ENCODE measurements around the gene C1orf141. TPM values are rescaled to one million over a fixed set of nuclear protein-coding genes. Genes with fewer than 3 reads are reported as not detected.

Gene C1orf141
- total RNA-seq, 4 donors from 2014 or later, result not detected

GRCh38 chr1:67103548-67103947 lies 31.2 kb downstream of the C1orf141 start:
- TF ChIP-seq EP300 (IDR thresholded peaks at IDR 0.05) (no peak), POLR2A (IDR thresholded peaks at IDR 0.05) (no peak), POLR2AphosphoS5 (IDR thresholded peaks at IDR 0.05) (no peak), CTCF (IDR thresholded peaks at IDR 0.05) (no peak)
- no peak for ATAC-seq
- Histone ChIP-seq H3K27me3 (no peaks in the 10 kb centered on the region), H3K27ac (no peak overlapping the region), H3K9me3 (no peaks in the 10 kb centered on the region), H3K36me3 (no peaks in the 10 kb centered on the region), H3K4me3 (no peak overlapping the region), H3K4me1 (no peaks in the 10 kb centered on the region)
- WGBS, 2 donors (ENCODE audit: low coverage in 1 of 2), result 89 to 93% methylated on average over 1 of the region's 1 CpG

DNA sequence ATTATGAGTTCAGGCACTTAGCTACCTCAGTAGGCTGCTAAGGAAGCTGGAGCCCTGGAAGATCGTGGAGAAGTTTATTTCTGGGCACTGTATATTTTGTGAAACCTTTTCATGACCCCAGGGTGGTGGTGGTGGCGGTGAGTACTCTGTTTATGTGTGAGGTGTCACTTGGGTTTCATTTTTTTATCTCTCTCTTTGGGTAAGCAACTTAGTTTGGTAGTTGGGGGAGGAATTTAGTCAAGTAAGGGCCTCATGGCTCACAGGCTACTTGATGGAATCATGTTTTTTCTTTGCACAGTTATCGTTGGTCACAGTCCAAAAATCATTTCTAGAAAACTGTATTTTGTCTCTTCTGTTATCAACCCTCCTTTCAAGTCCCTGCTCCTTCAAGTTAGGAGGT lies 33.9 kb downstream of the C1orf141 start:
- Histone ChIP-seq H3K27me3 (no peaks in the 10 kb centered on the region), H3K9me3 (no peaks in the 10 kb centered on the region), H3K4me1 (no peaks in the 10 kb centered on the region), H3K27ac (no peak overlapping the region), H3K4me3 (no peak overlapping the region), H3K36me3 (no peaks in the 10 kb centered on the region)
- no peak for ATAC-seq
- WGBS, 2 donors (ENCODE audit: low coverage in 1 of 2), result 4 to 23% methylated on average over 3 of the region's 3 CpGs
- no peak for TF ChIP-seq POLR2A (IDR thresholded peaks at IDR 0.05)
- no peak for TF ChIP-seq EP300 (IDR thresholded peaks at IDR 0.05)
- TF ChIP-seq POLR2AphosphoS5 (IDR thresholded peaks at IDR 0.05), result no peak
- no peak for TF ChIP-seq CTCF (IDR thresholded peaks at IDR 0.05)

DNA sequence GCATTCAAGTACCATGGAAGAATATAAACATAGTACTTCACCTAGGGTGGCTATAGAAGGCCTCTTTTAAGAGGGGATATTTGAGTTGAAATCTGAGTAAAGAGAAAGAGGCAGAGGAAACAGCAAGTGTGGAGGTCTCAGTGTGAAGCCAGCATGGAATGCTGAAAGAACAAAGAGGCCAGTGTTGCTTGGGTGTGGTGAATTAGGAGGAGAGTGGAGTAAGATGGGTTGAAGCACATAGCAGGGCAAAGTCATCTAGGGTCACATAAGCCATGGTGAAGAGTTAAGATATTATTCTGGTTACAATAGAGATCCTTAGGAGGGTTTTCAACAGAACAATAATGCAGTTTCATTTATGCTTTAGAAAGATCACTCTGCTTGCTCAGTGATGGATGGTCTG lies 37.5 kb downstream of the C1orf141 start:
- H3K27ac ChIP-seq, result no peak overlapping the region
- TF ChIP-seq POLR2A (IDR thresholded peaks at IDR 0.05) (no peak), CTCF (IDR thresholded peaks at IDR 0.05) (no peak), POLR2AphosphoS5 (IDR thresholded peaks at IDR 0.05) (no peak), EP300 (IDR thresholded peaks at IDR 0.05) (no peak)
- no peaks in the 10 kb centered on the region for H3K27me3 ChIP-seq
- no peak overlapping the region for H3K4me3 ChIP-seq
- no peak for ATAC-seq
- no peaks in the 10 kb centered on the region for H3K9me3 ChIP-seq
- no peaks in the 10 kb centered on the region for H3K4me1 ChIP-seq
- no peaks in the 10 kb centered on the region for H3K36me3 ChIP-seq

GRCh38 chr1:67094191-67094590 lies 40.6 kb downstream of the C1orf141 start:
- ATAC-seq, result no peak
- no peaks in the 10 kb centered on the region for H3K9me3 ChIP-seq
- H3K27me3 ChIP-seq, result no peaks in the 10 kb centered on the region
- H3K4me3 ChIP-seq, result no peak overlapping the region
- no peak for TF ChIP-seq CTCF (IDR thresholded peaks at IDR 0.05)
- no peak for TF ChIP-seq POLR2A (IDR thresholded peaks at IDR 0.05)
- TF ChIP-seq EP300 (IDR thresholded peaks at IDR 0.05), result no peak
- TF ChIP-seq POLR2AphosphoS5 (IDR thresholded peaks at IDR 0.05), result no peak
- WGBS, 2 donors (ENCODE audit: low coverage in 1 of 2), result 93 to 97% methylated on average over 2 of the region's 2 CpGs
- H3K36me3 ChIP-seq, result no peaks in the 10 kb centered on the region
- no peaks in the 10 kb centered on the region for H3K4me1 ChIP-seq
- no peak overlapping the region for H3K27ac ChIP-seq

GRCh38 chr1:67089685-67090208 lies 45.0 kb downstream of the C1orf141 start:
- H3K4me3 ChIP-seq, result no peak overlapping the region
- H3K27me3 ChIP-seq, result no peaks in the 10 kb centered on the region
- TF ChIP-seq CTCF (IDR thresholded peaks at IDR 0.05), result no peak
- no peak for TF ChIP-seq EP300 (IDR thresholded peaks at IDR 0.05)
- no peak for TF ChIP-seq POLR2A (IDR thresholded peaks at IDR 0.05)
- TF ChIP-seq POLR2AphosphoS5 (IDR thresholded peaks at IDR 0.05), result no peak
- H3K4me1 ChIP-seq, result no peaks in the 10 kb centered on the region
- WGBS, 2 donors (ENCODE audit: low coverage in 1 of 2), result 88 to 93% methylated on average over 1 of the region's 1 CpG
- no peaks in the 10 kb centered on the region for H3K9me3 ChIP-seq
- no peak overlapping the region for H3K27ac ChIP-seq
- no peak for ATAC-seq
- no peaks in the 10 kb centered on the region for H3K36me3 ChIP-seq
